Epithelial cell of prostate (primary cell): Measurements from ENCODE around the gene ME3.

ENCODE experiments used
- DNase-seq: peaks from one replicate; pipeline ENCODE4 v3.0.0-alpha.2; 2011; ENCODE audit warnings: low read depth, low spot score
- H3K27ac ChIP-seq: fragments of 450-650 bp; 2 replicates; pipeline ENCODE4 v1.5.1; 2017; ENCODE audit warnings: mild to moderate bottlenecking

The ME3 gene

GRCh38 chr11:86592659-86593451 lies 79.6 kb downstream of the ME3 start:
- peak overlapping the region; percentile 90 for H3K27ac ChIP-seq
- DNase-seq = peak; percentile 58

- DNase-seq = no peak
- peak overlapping the region; percentile 90 for H3K27ac ChIP-seq
Measured at GRCh38 chr11:86592047-86592591, 80.3 kb downstream of the ME3 start.

- H3K27ac ChIP-seq = peak overlapping the region; percentile 90
- DNase-seq = no peak
Measured at GRCh38 chr11:86591631-86592030, 80.8 kb downstream of the ME3 start.

GRCh38 chr11:86589856-86590589 lies 82.4 kb downstream of the ME3 start:
- no peak overlapping the region for H3K27ac ChIP-seq
- DNase-seq = no peak

GRCh38 chr11:86589204-86589603 lies 83.2 kb downstream of the ME3 start:
- H3K27ac ChIP-seq = no peak overlapping the region
- DNase-seq = no peak

GRCh38 chr11:86588566-86589090 lies 83.8 kb downstream of the ME3 start:
- no peak for DNase-seq
- H3K27ac ChIP-seq = no peak overlapping the region

- no peak for DNase-seq
- H3K27ac ChIP-seq = no peak overlapping the region
Measured at GRCh38 chr11:86587264-86588193, 84.9 kb downstream of the ME3 start.

- no peak for DNase-seq
- H3K27ac ChIP-seq = no peak overlapping the region
Measured at GRCh38 chr11:86586307-86586706, 86.1 kb downstream of the ME3 start.

- H3K27ac ChIP-seq = no peak overlapping the region
- no peak for DNase-seq
Measured at GRCh38 chr11:86582898-86583297, 89.5 kb downstream of the ME3 start.

- DNase-seq = no peak
- H3K27ac ChIP-seq = no peak overlapping the region
Measured at GRCh38 chr11:86580535-86580934, 91.9 kb downstream of the ME3 start.

- no peak for DNase-seq
- no peak overlapping the region for H3K27ac ChIP-seq
Measured at GRCh38 chr11:86579406-86579731, 93.0 kb downstream of the ME3 start.

GRCh38 chr11:86578727-86579405 lies 93.5 kb downstream of the ME3 start:
- DNase-seq = no peak
- H3K27ac ChIP-seq = no peak overlapping the region

GRCh38 chr11:86577644-86578636 lies 94.5 kb downstream of the ME3 start:
- no peak for DNase-seq
- H3K27ac ChIP-seq = no peak overlapping the region

GRCh38 chr11:86576946-86577624 lies 95.3 kb downstream of the ME3 start:
- H3K27ac ChIP-seq = no peak overlapping the region
- DNase-seq = no peak

- no peak for DNase-seq
- no peak overlapping the region for H3K27ac ChIP-seq
Measured at GRCh38 chr11:86575927-86576326, 96.5 kb downstream of the ME3 start.

GRCh38 chr11:86575208-86575855 lies 97.1 kb downstream of the ME3 start:
- no peak overlapping the region for H3K27ac ChIP-seq
- no peak for DNase-seq

- DNase-seq = no peak
Measured at GRCh38 chr11:86574493-86575207, 97.8 kb downstream of the ME3 start.

More at GRCh38 chr11:86574493-86575207, 97.8 kb downstream of the ME3 start:
- no peak overlapping the region for H3K27ac ChIP-seq
